Measurements from ENCODE around the gene CDK3. TPM values are rescaled to one million over a fixed set of nuclear protein-coding genes. Genes with fewer than 3 reads are reported as not detected.

The CDK3 gene
- total RNA-seq, 1 donor from 2014 or later = 3.6 TPM

Other genes with a start within 250 kb of the CDK3 start
- gene GALK1, start 235.7 kb upstream of the CDK3 start, total RNA-seq = 90.9 TPM
- 7.0 TPM for gene UNK, start 216.0 kb upstream of the CDK3 start, total RNA-seq
- gene UNC13D, start 156.5 kb upstream of the CDK3 start, total RNA-seq = 10.8 TPM
- 68.3 TPM for gene WBP2, start 145.5 kb upstream of the CDK3 start, total RNA-seq
- gene TRIM47, start 122.3 kb upstream of the CDK3 start, total RNA-seq = 24.3 TPM
- 9.8 TPM for gene TRIM65, start 103.9 kb upstream of the CDK3 start, total RNA-seq
- 82.4 TPM for gene MRPL38, start 96.0 kb upstream of the CDK3 start, total RNA-seq
- 3.4 TPM for gene FBF1, start 59.8 kb upstream of the CDK3 start, total RNA-seq
- gene ACOX1, start 21.7 kb upstream of the CDK3 start, total RNA-seq = 199 TPM
- gene TEN1, start 21.6 kb upstream of the CDK3 start, total RNA-seq = 14.1 TPM
- 0.53 TPM for gene EVPL, start 26.5 kb downstream of the CDK3 start, total RNA-seq
- 30.8 TPM for gene SRP68, start 71.7 kb downstream of the CDK3 start, total RNA-seq
- not detected for gene GALR2, start 73.9 kb downstream of the CDK3 start, total RNA-seq
- gene ZACN, start 78.3 kb downstream of the CDK3 start, total RNA-seq = not detected
- 51.3 TPM for gene EXOC7, start 102.9 kb downstream of the CDK3 start, total RNA-seq
- 0.08 TPM for gene FOXJ1, start 140.4 kb downstream of the CDK3 start, total RNA-seq
- gene RNF157, start 239.6 kb downstream of the CDK3 start, total RNA-seq = 12.4 TPM